GM19372 (cell line): ENCODE data around the gene TPX2.
"Not testable (repeated sequence)": the region's sequence is repeated elsewhere in the genome, so short reads cannot be mapped to it uniquely, and the experiment has no call there.

Experiments used
- ATAC-seq: cut with Tn5 transposase; IDR thresholded peaks from one replicate; pipeline ENCODE4 v1.9.1; 2021; ENCODE audit warnings: mild to moderate bottlenecking, low read depth, moderate library complexity; ENCODE audit not compliant: unreplicated experiment

TPX2 gene

GRCh38 chr20:31811796-31812728, 73.0 kb downstream of the TPX2 start:
- ATAC-seq, result no peak

DNA sequence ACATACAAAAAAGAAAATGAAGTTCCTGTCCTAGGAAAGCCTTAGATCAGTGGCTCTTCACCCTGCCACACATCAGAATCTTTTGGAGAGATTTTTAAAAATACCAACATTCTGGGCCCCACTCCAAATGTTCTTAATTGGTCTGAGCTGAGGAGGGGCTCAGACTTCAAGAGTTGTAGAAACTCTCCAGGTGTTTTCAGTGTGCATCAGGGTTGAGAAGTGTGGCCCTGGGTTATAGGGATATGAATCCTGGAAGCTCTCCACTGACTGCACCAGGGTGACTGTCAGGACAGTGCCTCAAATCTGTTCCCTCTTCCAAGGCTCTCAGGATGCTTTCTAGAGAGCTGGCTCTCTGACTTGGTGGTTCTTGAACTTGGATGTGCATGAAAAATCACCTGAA, 74.5 kb downstream of the TPX2 start:
- ATAC-seq, result no peak

DNA sequence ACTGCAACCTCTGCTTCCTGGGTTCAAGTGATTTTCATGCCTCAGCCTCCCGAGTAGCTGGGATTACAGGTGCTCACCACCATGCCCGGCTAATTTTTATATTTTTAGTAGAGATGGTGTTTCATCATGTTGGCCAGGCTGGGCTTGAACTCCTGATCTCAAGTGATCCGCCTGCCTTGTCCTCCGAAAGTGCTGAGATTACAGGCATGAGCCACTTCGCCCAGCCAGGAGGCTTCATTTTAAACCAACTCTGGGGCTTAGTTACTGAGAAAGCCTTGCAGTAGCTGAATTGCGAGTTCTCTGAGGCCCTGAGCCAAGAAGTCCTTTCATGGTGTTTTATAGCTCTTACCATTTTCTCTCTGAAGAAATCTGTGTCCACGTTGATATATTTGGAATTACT, 75.1 kb downstream of the TPX2 start:
- not testable (repeated sequence) for ATAC-seq

DNA sequence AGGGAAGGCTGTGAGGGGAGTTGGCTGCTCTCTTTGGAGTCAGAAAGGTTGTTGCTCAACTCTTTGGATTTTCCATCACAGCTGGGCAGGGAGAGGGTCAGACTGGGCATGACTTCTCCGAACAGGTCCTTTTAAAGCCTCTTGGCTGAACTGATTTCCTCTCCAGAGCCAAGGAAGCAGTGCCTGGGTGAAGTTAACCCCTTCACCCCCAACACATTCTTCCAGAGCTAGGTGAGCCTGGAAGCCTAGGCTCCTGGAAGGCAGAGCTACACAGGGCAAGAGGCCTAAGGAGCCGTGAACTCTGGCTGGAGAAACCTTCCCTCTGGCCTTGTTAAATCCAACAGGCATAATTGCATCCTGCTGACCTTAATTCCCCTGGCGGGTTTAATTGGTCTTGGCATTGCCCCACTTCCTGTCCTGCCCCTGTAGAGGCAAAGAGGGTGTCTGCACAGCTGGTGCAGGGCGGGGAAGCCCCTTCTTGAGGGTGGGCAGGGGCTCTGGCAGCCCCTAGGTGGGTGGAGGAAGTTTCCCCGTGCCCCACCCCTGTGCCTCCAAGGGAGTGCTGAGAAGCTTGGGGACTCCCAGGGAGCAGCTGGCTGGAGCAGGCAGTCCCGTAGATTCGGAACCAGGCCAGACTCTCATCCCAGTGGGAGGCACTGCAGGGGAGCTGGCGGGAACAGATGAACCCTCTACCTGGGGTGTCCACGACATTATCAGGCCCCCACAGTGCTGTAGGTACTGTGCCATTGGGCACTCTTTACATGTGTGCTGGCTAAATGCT, 76.5 kb downstream of the TPX2 start:
- ATAC-seq, result no peak

GRCh38 chr20:31816221-31816620, 77.1 kb downstream of the TPX2 start:
- ATAC-seq, result no peak

- ATAC-seq, result no peak
Observed at GRCh38 chr20:31817461-31817860, 78.4 kb downstream of the TPX2 start.

DNA sequence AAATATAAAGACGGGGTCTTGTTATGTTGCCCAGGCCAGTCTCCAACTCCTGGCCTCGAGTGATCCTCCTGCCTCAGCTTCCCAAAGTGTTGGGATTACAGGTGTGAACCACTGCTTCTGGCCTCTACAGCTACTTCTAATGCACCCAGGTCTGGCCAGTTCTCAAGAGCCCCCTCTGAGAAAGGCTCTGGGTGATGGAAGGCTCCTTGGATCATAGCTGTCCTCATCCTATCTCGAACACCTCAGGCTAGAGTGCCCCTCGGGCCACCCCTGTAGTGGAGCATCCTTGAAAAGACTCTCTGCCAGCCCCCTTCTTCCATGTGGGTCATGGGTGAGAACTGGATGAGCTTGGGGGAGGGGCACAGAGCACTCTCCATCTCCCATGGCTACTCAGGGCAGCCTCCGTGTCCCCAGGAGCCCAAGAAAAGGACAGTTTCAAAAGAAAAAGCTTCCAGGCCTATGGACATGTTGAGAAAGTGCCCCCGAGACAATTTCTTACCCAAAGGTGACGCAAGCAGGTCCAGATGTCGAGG, 79.4 kb downstream of the TPX2 start:
- no peak for ATAC-seq

DNA sequence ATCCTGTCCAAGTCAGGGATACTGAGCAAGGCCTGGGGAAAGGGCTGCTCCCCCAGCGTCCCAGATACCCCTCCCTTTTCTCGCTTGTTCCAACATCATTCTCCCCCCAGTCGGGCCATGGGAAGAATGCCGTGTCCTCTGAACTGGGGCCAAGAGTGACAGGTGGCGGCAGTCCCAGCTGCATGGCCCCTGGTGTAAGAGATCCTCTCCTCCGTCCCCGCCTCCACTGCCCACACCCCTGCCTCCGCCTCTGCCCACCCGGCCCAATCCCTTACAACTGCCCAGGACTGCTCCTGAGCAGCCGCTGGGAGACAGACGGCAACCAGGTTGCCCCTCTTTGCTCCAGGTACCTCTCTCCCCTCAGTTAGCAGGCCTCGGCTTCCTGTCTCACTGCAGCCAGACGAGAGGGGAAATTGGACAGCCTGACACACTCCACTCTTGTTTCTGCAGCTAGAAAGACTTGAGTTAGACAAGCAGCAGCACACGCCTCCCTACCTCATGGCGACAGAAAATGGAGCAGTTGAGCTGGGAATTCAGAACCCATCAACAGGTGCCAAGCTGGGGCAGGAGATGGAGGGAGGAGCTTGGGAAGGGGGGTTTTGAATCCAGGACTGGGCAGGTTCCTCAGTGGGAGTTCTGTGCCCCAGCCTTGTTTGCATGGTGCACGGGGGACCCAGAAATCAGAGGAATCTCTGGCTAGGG, 80.1 kb downstream of the TPX2 start, which contains the start of gene MYLK2:
TSS of gene MYLK2 (plus strand) at position 274 of the 702 bp plus-strand sequence. CDS start at position 499, 225 bp downstream.
- ATAC-seq, result no peak

GRCh38 chr20:31820228-31820627, 81.1 kb downstream of the TPX2 start:
- ATAC-seq, result no peak

GRCh38 chr20:31821427-31821826, 82.3 kb downstream of the TPX2 start:
- no peak for ATAC-seq

GRCh38 chr20:31822421-31823330, 83.6 kb downstream of the TPX2 start:
- ATAC-seq, result peak; percentile 65

- ATAC-seq, result no peak
Observed at GRCh38 chr20:31823360-31824124, 84.5 kb downstream of the TPX2 start.

DNA sequence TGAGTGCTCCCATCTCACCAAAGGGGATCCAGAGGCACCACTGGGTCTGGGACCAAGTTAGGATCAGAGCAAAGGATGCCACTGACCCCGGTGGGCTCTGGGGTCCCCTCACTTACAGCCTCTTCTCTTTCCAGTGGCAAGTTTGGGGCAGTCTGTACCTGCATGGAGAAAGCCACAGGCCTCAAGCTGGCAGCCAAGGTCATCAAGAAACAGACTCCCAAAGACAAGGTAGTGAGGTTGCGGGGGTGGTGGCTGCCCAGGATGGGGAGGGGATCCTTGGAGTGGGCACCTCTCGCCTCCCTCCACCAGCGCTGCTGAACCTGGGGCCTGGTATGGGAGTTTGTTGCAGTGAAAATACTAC, 85.0 kb downstream of the TPX2 start:
- ATAC-seq, result no peak

GRCh38 chr20:31824554-31825313, 85.6 kb downstream of the TPX2 start:
- ATAC-seq, result no peak

DNA sequence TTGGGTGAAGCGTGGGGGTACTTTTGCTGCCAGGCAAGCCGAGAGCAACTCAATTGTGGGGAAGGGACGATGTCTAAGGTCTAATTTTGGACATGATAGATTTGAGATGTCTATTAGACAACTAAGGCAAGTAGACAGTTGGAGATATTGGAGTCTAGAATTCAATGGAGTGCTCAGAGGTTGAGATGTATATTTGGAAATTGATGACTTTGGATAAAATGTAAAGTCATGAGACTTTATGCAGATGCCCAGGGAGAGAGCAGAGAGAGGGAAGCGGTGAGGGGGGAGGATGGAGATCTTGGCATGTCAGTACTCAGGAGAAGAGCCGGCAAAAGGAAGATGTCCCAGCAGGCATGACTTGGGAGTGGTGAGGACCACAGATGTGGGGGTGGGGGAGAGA, 87.0 kb downstream of the TPX2 start:
- no peak for ATAC-seq

DNA sequence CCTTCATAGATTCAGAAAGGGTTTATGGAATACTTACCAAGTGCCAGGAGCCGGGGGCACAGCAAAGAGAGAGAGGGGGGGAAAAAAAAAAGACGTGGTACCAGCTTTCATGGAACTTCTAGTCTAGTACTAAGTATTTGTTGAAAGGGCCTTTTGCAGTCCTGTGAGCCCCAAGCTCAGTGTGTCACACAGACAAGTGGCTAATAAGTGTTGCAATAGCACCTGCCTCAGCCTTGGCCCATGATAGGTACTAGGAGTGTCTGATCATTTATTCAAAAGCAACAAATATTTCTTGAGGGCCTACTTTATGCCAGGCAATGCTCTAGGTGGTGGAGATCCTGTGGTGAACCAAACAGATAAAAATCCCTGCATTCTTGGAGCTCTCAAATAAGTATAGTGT, 88.0 kb downstream of the TPX2 start:
- ATAC-seq, result no peak

DNA sequence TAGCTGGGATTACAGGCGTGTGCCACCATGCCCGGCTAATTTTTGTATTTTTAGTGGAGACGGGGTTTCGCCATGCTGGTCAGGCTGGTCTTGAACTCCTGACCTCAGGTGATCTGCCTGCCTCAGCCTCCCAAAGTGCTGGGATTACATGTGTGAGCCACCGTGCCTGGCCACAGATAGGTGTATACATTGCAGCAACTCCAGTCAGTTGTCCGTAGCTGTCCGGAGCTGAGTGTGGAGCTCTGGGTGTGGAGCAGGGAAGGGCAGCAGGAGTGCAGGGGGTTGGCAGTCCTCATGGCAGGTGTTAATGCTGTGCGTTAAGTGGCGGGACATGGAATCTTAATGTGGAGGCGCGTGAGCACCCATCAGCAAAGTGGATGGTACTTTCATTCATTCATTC, 88.9 kb downstream of the TPX2 start:
- ATAC-seq, result not testable (repeated sequence)

DNA sequence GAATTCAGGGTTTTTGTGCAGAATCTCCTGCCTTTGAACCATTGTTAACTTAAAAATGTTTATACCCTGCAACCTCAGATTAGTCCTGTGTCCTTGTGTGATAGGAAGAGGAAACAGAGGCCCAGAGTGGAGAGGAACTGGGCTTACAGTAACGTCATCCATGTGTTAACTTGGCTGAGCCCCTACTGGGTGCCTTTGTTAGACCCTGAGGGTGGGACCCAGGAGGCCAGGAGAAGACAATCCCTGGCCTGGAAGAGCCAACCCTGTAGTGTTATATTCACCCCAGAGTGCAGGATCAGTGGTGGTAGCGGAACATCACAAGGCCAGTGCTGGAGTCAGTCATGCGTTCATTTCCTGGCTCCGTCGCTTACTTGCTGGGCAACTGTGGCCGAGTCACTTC, 90.6 kb downstream of the TPX2 start:
- no peak for ATAC-seq
